ENCODE results near the gene HOXC12.

GRCh38 chr12:53996240-53997203 lies 41.8 kb downstream of the HOXC12 start:
- TF ChIP-seq CTCF (conservative IDR thresholded peaks at IDR 0.05; ENCODE audit: low read length) (no peak), EZH2phosphoT487 (IDR thresholded peaks at IDR 0.05; ENCODE audit: borderline replicate concordance, low read depth, low read length) (no peak)

Data from OCI-LY7 (cell line).